GM23338 (cell line): ENCODE results near the gene SCAPER. TPM values are rescaled to one million over a fixed set of nuclear protein-coding genes. Genes with fewer than 3 reads are reported as not detected.

Experiments used
- ATAC-seq: fragments of 200-7000 bp; cut with Tn5 transposase; 3 replicates; pipeline ENCODE4 v1.9.1; 2020
- DNase-seq: peaks from one replicate; pipeline ENCODE4 v3.0.0-alpha.2; 2015; ENCODE audit warnings: low spot score
- H2AFZ ChIP-seq: fragments of 200-600 bp; sonication (generic); 2 replicates; pipeline ENCODE4 v1.8.0; 2016; ENCODE audit warnings: antibody characterized with exemption, mild to moderate bottlenecking, moderate library complexity
- H3F3A ChIP-seq: fragments of 200-600 bp; sonication (generic); replicated peaks from 2 replicates; pipeline ENCODE4 v1.8.0; 2017; ENCODE audit warnings: antibody characterized with exemption, mixed run types, low read depth
- H3K27ac ChIP-seq: fragments of 200-600 bp; sonication (generic); 2 replicates; pipeline ENCODE4 v1.6.1; 2016; ENCODE audit warnings: low read depth
- H3K27me3 ChIP-seq: fragments of 200-600 bp; sonication (generic); 2 replicates; pipeline ENCODE4 v1.8.0; 2016; ENCODE audit warnings: mild to moderate bottlenecking, mixed run types, moderate library complexity; ENCODE audit not compliant: insufficient read depth
- H3K36me3 ChIP-seq: fragments of 200-600 bp; sonication (generic); 2 replicates; pipeline ENCODE4 v1.8.0; 2016; ENCODE audit warnings: mild to moderate bottlenecking; ENCODE audit not compliant: insufficient read depth
- H3K4me1 ChIP-seq: fragments of 200-600 bp; sonication (generic); 2 replicates; pipeline ENCODE4 v1.8.0; 2016; ENCODE audit warnings: mild to moderate bottlenecking, moderate library complexity; ENCODE audit not compliant: insufficient read depth
- H3K4me2 ChIP-seq: fragments of 200-600 bp; sonication (generic); 2 replicates; pipeline ENCODE4 v1.7.1; 2017; ENCODE audit warnings: mixed run types
- H3K4me3 ChIP-seq: fragments of 200-600 bp; sonication (generic); 2 replicates; pipeline ENCODE4 v1.6.1; 2016; ENCODE audit warnings: mixed run types
- H3K79me2 ChIP-seq: fragments of 200-600 bp; sonication (generic); replicated peaks from 2 replicates; pipeline ENCODE4 v1.8.0; 2017; ENCODE audit warnings: mild to moderate bottlenecking; ENCODE audit not compliant: insufficient read depth
- H3K9me2 ChIP-seq: fragments of 200-600 bp; sonication (generic); 2 replicates; pipeline ENCODE4 v1.8.0; 2017; ENCODE audit not compliant: insufficient read depth
- H4K20me1 ChIP-seq: fragments of 200-600 bp; sonication (generic); replicated peaks from 2 replicates; pipeline ENCODE4 v1.8.0; 2017; ENCODE audit warnings: mild to moderate bottlenecking; ENCODE audit not compliant: insufficient read depth
- H3K27ac Mint-ChIP-seq: 2 replicates; pipeline ENCODE4 v1.8.0; 2020; ENCODE audit warnings: inconsistent platforms, mild to moderate bottlenecking, moderate library complexity, mixed read lengths
- H3K27me3 Mint-ChIP-seq: 3 replicates; pipeline ENCODE4 v1.8.0; 2022; ENCODE audit warnings: low read depth, mild to moderate bottlenecking, moderate library complexity, mixed read lengths, inconsistent platforms; ENCODE audit not compliant: insufficient read depth, poor library complexity
- H3K36me3 Mint-ChIP-seq: 3 replicates; pipeline ENCODE4 v1.8.0; 2021; ENCODE audit warnings: low read depth, mild to moderate bottlenecking, inconsistent platforms, moderate library complexity, mixed read lengths
- H3K4me1 Mint-ChIP-seq: 3 replicates; pipeline ENCODE4 v1.8.0; 2020; ENCODE audit warnings: mild to moderate bottlenecking, inconsistent platforms, mixed read lengths
- H3K4me3 Mint-ChIP-seq: 3 replicates; pipeline ENCODE4 v1.8.0; 2021; ENCODE audit warnings: moderate library complexity, mild to moderate bottlenecking, inconsistent platforms, mixed read lengths
- H3K9me3 Mint-ChIP-seq: 3 replicates; pipeline ENCODE4 v1.8.0; 2020; ENCODE audit warnings: moderate library complexity, mild to moderate bottlenecking, inconsistent platforms, mixed read lengths
- CREB1 ChIP-seq: fragments of 250-450 bp; sonication (Bioruptor Pico); IDR thresholded peaks from 2 replicates; pipeline ENCODE4 v1.5.0; 2020; ENCODE audit warnings: low read depth, mild to moderate bottlenecking, moderate library complexity
- EZH2 ChIP-seq: fragments of 200-600 bp; sonication (generic); IDR thresholded peaks from one replicate; pipeline ENCODE4 v1.8.0; 2017; ENCODE audit warnings: antibody characterized with exemption, mild to moderate bottlenecking, low read depth; ENCODE audit not compliant: unreplicated experiment
- EZH2phosphoT487 ChIP-seq: fragments of 200-600 bp; sonication (generic); IDR thresholded peaks from one replicate; pipeline ENCODE4 v1.8.1; 2018; ENCODE audit warnings: antibody characterized with exemption; ENCODE audit not compliant: unreplicated experiment
- JUNB ChIP-seq: IDR thresholded peaks from one replicate; pipeline ENCODE4 v1.6.1; 2016; ENCODE audit warnings: antibody characterized with exemption; ENCODE audit not compliant: unreplicated experiment
- NANOG ChIP-seq: IDR thresholded peaks from 2 replicates; pipeline ENCODE4 v1.6.1; 2016; ENCODE audit warnings: antibody characterized with exemption, borderline replicate concordance
- POLR2AphosphoS5 ChIP-seq: IDR thresholded peaks from 2 replicates; pipeline ENCODE4 v1.6.1; 2016; ENCODE audit warnings: antibody characterized with exemption, low read depth
- STAT1 ChIP-seq: IDR thresholded peaks from one replicate; pipeline ENCODE4 v1.6.1; 2016; ENCODE audit warnings: antibody characterized with exemption; ENCODE audit not compliant: unreplicated experiment
- ZNF114 ChIP-seq: fragments of 250-450 bp; sonication (Bioruptor Pico); IDR thresholded peaks from 2 replicates; pipeline ENCODE4 v1.5.0; 2020; ENCODE audit warnings: mild to moderate bottlenecking, moderate library complexity
- ZNF331 ChIP-seq: fragments of 250-450 bp; sonication (Bioruptor Pico); IDR thresholded peaks from 2 replicates; pipeline ENCODE4 v1.5.0; 2020; ENCODE audit warnings: low read depth, mild to moderate bottlenecking, moderate library complexity
- polyA plus RNA-seq: library from polyadenylated mRNA; unstranded; fragments of >200 nt; fragmentation: Nextera tagmentation; extraction: Ambion mirVana; gene quantifications from 2 replicates; pipeline ENCODE4 v1.2.1, GENCODE V29; 2016
- total RNA-seq: library from RNA; depleted of rRNA; stranded (reverse); fragments of >200 nt; shearing (Covaris generic); gene quantifications from 2 replicates; pipeline ENCODE4 v1.2.3, GENCODE V29; 2014
- TF ChIP-seq, protein P1 (sequence below), 2 experiments: fragments of 200-600 bp in 1 of 2; sonication (generic) in 1 of 2; conservative IDR thresholded peaks; 2 replicates each; pipeline versions ENCODE4 v1.5.1 to v1.6.1; 2016 to 2017; ENCODE audit warnings: antibody characterized with exemption in 2 of 2, low read depth in 2 of 2, mild to moderate bottlenecking in 2 of 2, moderate library complexity in 1 of 2
- TF ChIP-seq, protein P2 (sequence below): IDR thresholded peaks from one replicate; pipeline ENCODE4 v1.6.1; 2018; ENCODE audit warnings: antibody characterized with exemption; ENCODE audit not compliant: unreplicated experiment
- TF ChIP-seq, protein P3 (sequence below): fragments of 250-450 bp; sonication (Bioruptor Pico); IDR thresholded peaks from 2 replicates; pipeline ENCODE4 v1.5.0; 2020; ENCODE audit warnings: mild to moderate bottlenecking, moderate library complexity
- TF ChIP-seq, protein P4 (sequence below): IDR thresholded peaks from 2 replicates; pipeline ENCODE4 v1.6.1; 2016; ENCODE audit warnings: antibody characterized with exemption

The SCAPER gene
- total and polyA plus RNA-seq, 2 experiments from 2014 or later = 9.1 to 17.6 TPM

DNA sequence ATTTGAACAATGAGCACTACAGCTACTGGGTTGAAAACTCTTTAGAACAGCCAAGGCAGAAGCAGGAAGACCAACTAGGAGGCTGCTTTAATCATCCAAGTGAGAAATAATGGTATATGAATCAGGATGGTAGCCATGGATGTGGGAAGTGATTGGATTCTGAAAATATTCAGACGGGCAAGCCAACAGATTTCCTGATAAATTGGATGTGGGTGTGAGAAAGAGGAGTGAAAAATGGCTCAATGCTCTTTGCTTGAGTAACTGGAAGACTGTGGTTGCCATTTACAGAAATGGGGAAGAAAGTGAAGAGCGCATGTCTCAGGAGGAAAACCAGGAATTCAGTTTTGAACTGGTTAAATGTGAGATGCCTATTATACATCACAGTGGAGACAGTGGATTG, 518.2 kb downstream of the SCAPER start:
- no peaks in the 10 kb centered on the region for H3K4me1 Mint-ChIP-seq
- Histone ChIP-seq H3F3A (no peaks in the 10 kb centered on the region), H3K4me1 (no peaks in the 10 kb centered on the region), H3K36me3 (no peaks in the 10 kb centered on the region), H2AFZ (no peak overlapping the region), H3K27me3 (no peaks in the 10 kb centered on the region), H3K27ac (no peak overlapping the region), H3K9me2 (no peaks in the 10 kb centered on the region), H3K79me2 (no peaks in the 10 kb centered on the region), H4K20me1 (no peaks in the 10 kb centered on the region), H3K4me2 (no peak overlapping the region), H3K4me3 (no peak overlapping the region)
- H3K36me3 Mint-ChIP-seq = no peaks in the 10 kb centered on the region
- no peak overlapping the region for H3K4me3 Mint-ChIP-seq
- TF ChIP-seq CREB1 (no peak), ZNF114 (CRISPR knock-in tag) (no peak), EZH2phosphoT487 (no peak), NANOG (no peak), JUNB (no peak), POLR2AphosphoS5 (no peak), EZH2 (no peak), STAT1 (no peak), ZNF331 (CRISPR knock-in tag) (no peak)
- TF ChIP-seq, protein P1, sequence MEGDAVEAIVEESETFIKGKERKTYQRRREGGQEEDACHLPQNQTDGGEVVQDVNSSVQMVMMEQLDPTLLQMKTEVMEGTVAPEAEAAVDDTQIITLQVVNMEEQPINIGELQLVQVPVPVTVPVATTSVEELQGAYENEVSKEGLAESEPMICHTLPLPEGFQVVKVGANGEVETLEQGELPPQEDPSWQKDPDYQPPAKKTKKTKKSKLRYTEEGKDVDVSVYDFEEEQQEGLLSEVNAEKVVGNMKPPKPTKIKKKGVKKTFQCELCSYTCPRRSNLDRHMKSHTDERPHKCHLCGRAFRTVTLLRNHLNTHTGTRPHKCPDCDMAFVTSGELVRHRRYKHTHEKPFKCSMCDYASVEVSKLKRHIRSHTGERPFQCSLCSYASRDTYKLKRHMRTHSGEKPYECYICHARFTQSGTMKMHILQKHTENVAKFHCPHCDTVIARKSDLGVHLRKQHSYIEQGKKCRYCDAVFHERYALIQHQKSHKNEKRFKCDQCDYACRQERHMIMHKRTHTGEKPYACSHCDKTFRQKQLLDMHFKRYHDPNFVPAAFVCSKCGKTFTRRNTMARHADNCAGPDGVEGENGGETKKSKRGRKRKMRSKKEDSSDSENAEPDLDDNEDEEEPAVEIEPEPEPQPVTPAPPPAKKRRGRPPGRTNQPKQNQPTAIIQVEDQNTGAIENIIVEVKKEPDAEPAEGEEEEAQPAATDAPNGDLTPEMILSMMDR (conservative IDR thresholded peaks at IDR 0.05; ENCODE audit: low read depth in 2 of 2) = no peak
- TF ChIP-seq, protein P2, sequence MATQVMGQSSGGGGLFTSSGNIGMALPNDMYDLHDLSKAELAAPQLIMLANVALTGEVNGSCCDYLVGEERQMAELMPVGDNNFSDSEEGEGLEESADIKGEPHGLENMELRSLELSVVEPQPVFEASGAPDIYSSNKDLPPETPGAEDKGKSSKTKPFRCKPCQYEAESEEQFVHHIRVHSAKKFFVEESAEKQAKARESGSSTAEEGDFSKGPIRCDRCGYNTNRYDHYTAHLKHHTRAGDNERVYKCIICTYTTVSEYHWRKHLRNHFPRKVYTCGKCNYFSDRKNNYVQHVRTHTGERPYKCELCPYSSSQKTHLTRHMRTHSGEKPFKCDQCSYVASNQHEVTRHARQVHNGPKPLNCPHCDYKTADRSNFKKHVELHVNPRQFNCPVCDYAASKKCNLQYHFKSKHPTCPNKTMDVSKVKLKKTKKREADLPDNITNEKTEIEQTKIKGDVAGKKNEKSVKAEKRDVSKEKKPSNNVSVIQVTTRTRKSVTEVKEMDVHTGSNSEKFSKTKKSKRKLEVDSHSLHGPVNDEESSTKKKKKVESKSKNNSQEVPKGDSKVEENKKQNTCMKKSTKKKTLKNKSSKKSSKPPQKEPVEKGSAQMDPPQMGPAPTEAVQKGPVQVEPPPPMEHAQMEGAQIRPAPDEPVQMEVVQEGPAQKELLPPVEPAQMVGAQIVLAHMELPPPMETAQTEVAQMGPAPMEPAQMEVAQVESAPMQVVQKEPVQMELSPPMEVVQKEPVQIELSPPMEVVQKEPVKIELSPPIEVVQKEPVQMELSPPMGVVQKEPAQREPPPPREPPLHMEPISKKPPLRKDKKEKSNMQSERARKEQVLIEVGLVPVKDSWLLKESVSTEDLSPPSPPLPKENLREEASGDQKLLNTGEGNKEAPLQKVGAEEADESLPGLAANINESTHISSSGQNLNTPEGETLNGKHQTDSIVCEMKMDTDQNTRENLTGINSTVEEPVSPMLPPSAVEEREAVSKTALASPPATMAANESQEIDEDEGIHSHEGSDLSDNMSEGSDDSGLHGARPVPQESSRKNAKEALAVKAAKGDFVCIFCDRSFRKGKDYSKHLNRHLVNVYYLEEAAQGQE = no peak
- TF ChIP-seq, protein P3, sequence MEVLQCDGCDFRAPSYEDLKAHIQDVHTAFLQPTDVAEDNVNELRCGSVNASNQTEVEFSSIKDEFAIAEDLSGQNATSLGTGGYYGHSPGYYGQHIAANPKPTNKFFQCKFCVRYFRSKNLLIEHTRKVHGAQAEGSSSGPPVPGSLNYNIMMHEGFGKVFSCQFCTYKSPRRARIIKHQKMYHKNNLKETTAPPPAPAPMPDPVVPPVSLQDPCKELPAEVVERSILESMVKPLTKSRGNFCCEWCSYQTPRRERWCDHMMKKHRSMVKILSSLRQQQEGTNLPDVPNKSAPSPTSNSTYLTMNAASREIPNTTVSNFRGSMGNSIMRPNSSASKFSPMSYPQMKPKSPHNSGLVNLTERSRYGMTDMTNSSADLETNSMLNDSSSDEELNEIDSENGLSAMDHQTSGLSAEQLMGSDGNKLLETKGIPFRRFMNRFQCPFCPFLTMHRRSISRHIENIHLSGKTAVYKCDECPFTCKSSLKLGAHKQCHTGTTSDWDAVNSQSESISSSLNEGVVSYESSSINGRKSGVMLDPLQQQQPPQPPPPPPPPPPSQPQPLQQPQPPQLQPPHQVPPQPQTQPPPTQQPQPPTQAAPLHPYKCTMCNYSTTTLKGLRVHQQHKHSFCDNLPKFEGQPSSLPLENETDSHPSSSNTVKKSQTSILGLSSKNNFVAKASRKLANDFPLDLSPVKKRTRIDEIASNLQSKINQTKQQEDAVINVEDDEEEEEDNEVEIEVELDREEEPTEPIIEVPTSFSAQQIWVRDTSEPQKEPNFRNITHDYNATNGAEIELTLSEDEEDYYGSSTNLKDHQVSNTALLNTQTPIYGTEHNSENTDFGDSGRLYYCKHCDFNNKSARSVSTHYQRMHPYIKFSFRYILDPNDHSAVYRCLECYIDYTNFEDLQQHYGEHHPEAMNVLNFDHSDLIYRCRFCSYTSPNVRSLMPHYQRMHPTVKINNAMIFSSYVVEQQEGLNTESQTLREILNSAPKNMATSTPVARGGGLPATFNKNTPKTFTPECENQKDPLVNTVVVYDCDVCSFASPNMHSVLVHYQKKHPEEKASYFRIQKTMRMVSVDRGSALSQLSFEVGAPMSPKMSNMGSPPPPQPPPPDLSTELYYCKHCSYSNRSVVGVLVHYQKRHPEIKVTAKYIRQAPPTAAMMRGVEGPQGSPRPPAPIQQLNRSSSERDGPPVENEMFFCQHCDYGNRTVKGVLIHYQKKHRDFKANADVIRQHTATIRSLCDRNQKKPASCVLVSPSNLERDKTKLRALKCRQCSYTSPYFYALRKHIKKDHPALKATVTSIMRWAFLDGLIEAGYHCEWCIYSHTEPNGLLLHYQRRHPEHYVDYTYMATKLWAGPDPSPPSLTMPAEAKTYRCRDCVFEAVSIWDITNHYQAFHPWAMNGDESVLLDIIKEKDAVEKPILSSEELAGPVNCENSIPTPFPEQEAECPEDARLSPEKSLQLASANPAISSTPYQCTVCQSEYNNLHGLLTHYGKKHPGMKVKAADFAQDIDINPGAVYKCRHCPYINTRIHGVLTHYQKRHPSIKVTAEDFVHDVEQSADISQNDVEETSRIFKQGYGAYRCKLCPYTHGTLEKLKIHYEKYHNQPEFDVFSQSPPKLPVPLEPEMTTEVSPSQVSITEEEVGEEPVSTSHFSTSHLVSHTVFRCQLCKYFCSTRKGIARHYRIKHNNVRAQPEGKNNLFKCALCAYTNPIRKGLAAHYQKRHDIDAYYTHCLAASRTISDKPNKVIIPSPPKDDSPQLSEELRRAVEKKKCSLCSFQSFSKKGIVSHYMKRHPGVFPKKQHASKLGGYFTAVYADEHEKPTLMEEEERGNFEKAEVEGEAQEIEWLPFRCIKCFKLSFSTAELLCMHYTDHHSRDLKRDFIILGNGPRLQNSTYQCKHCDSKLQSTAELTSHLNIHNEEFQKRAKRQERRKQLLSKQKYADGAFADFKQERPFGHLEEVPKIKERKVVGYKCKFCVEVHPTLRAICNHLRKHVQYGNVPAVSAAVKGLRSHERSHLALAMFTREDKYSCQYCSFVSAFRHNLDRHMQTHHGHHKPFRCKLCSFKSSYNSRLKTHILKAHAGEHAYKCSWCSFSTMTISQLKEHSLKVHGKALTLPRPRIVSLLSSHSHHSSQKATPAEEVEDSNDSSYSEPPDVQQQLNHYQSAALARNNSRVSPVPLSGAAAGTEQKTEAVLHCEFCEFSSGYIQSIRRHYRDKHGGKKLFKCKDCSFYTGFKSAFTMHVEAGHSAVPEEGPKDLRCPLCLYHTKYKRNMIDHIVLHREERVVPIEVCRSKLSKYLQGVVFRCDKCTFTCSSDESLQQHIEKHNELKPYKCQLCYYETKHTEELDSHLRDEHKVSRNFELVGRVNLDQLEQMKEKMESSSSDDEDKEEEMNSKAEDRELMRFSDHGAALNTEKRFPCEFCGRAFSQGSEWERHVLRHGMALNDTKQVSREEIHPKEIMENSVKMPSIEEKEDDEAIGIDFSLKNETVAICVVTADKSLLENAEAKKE (CRISPR knock-in tag) = no peak
- TF ChIP-seq, protein P4, sequence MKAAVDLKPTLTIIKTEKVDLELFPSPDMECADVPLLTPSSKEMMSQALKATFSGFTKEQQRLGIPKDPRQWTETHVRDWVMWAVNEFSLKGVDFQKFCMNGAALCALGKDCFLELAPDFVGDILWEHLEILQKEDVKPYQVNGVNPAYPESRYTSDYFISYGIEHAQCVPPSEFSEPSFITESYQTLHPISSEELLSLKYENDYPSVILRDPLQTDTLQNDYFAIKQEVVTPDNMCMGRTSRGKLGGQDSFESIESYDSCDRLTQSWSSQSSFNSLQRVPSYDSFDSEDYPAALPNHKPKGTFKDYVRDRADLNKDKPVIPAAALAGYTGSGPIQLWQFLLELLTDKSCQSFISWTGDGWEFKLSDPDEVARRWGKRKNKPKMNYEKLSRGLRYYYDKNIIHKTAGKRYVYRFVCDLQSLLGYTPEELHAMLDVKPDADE = no peak
- DNase-seq (no peak), ATAC-seq (no peak)
- H3K27ac Mint-ChIP-seq = no peak overlapping the region
- peaks cover 3% of the 10 kb centered on the region for H3K27me3 Mint-ChIP-seq
- H3K9me3 Mint-ChIP-seq = no peaks in the 10 kb centered on the region
